ENCODE results near the gene ZFHX2. TPM values are rescaled to one million over a fixed set of nuclear protein-coding genes. Genes with fewer than 3 reads are reported as not detected.

The ZFHX2 gene
- total and polyA plus RNA-seq, 2 of the 13 experiments (the other 11 are each of a cell fraction or from before 2014, with no cell fraction given): 0.17 to 0.44 TPM

- TF ChIP-seq HNF1B (CRISPR knock-in tag; IDR thresholded peaks at IDR 0.05) (peak; percentile 47), SNAI1 (CRISPR knock-in tag; IDR thresholded peaks at IDR 0.05; ENCODE audit: borderline replicate concordance) (no peak), KLF6 (CRISPR knock-in tag; IDR thresholded peaks at IDR 0.05) (no peak), ZBTB38 (CRISPR knock-in tag; IDR thresholded peaks at IDR 0.05) (0 out of 2 replicates have a peak, but pooled peaks have one; percentile 50), ZNF788 (CRISPR knock-in tag; IDR thresholded peaks at IDR 0.05; ENCODE audit: borderline replicate concordance) (0 out of 2 replicates have a peak, but pooled peaks have one; percentile 11), IRF2 (CRISPR knock-in tag; IDR thresholded peaks at IDR 0.05) (no peak), SATB2 (CRISPR knock-in tag; IDR thresholded peaks at IDR 0.05) (no peak), ZNF619 (CRISPR knock-in tag; IDR thresholded peaks at IDR 0.05) (peak; percentile 88; the same call in 1 of the 2 replicates), ZNF501 (CRISPR knock-in tag; IDR thresholded peaks at IDR 0.05) (peak; percentile 76; the same call in 1 of the 2 replicates), ZNF883 (CRISPR knock-in tag; IDR thresholded peaks at IDR 0.05; ENCODE audit: not compliant biosample characterization) (peak; percentile 52), RBM22 (optimal IDR thresholded peaks at IDR 0.05; ENCODE audit: low read length) (peak; percentile 29), ZNF777 (CRISPR knock-in tag; IDR thresholded peaks at IDR 0.05) (no peak), HIVEP1 (CRISPR knock-in tag; IDR thresholded peaks at IDR 0.05) (peak; percentile 5; the same call in 1 of the 2 replicates), TBX3 (IDR thresholded peaks at IDR 0.05; ENCODE audit: borderline replicate concordance) (no peak), ZNF335 (CRISPR knock-in tag; IDR thresholded peaks at IDR 0.05) (no peak), KLF13 (CRISPR knock-in tag; IDR thresholded peaks at IDR 0.05) (peak; percentile 78; the same call in 1 of the 2 replicates)
- TF ChIP-seq, protein P1, sequence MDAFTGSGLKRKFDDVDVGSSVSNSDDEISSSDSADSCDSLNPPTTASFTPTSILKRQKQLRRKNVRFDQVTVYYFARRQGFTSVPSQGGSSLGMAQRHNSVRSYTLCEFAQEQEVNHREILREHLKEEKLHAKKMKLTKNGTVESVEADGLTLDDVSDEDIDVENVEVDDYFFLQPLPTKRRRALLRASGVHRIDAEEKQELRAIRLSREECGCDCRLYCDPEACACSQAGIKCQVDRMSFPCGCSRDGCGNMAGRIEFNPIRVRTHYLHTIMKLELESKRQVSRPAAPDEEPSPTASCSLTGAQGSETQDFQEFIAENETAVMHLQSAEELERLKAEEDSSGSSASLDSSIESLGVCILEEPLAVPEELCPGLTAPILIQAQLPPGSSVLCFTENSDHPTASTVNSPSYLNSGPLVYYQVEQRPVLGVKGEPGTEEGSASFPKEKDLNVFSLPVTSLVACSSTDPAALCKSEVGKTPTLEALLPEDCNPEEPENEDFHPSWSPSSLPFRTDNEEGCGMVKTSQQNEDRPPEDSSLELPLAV (CRISPR knock-in tag; conservative IDR thresholded peaks at IDR 0.05; ENCODE audit: low read depth): peak; percentile 9; the same call in 1 of the 2 replicates
- TF ChIP-seq, protein P2, sequence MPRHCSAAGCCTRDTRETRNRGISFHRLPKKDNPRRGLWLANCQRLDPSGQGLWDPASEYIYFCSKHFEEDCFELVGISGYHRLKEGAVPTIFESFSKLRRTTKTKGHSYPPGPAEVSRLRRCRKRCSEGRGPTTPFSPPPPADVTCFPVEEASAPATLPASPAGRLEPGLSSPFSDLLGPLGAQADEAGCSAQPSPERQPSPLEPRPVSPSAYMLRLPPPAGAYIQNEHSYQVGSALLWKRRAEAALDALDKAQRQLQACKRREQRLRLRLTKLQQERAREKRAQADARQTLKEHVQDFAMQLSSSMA (CRISPR knock-in tag; IDR thresholded peaks at IDR 0.05): peak; percentile 66; the same call in 1 of the 2 replicates
- TF ChIP-seq, protein P3, sequence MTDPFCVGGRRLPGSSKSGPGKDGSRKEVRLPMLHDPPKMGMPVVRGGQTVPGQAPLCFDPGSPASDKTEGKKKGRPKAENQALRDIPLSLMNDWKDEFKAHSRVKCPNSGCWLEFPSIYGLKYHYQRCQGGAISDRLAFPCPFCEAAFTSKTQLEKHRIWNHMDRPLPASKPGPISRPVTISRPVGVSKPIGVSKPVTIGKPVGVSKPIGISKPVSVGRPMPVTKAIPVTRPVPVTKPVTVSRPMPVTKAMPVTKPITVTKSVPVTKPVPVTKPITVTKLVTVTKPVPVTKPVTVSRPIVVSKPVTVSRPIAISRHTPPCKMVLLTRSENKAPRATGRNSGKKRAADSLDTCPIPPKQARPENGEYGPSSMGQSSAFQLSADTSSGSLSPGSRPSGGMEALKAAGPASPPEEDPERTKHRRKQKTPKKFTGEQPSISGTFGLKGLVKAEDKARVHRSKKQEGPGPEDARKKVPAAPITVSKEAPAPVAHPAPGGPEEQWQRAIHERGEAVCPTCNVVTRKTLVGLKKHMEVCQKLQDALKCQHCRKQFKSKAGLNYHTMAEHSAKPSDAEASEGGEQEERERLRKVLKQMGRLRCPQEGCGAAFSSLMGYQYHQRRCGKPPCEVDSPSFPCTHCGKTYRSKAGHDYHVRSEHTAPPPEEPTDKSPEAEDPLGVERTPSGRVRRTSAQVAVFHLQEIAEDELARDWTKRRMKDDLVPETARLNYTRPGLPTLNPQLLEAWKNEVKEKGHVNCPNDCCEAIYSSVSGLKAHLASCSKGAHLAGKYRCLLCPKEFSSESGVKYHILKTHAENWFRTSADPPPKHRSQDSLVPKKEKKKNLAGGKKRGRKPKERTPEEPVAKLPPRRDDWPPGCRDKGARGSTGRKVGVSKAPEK (CRISPR knock-in tag; IDR thresholded peaks at IDR 0.05; ENCODE audit: borderline replicate concordance): 0 out of 2 replicates have a peak, but pooled peaks have one; percentile 64
- TF ChIP-seq, protein P4, sequence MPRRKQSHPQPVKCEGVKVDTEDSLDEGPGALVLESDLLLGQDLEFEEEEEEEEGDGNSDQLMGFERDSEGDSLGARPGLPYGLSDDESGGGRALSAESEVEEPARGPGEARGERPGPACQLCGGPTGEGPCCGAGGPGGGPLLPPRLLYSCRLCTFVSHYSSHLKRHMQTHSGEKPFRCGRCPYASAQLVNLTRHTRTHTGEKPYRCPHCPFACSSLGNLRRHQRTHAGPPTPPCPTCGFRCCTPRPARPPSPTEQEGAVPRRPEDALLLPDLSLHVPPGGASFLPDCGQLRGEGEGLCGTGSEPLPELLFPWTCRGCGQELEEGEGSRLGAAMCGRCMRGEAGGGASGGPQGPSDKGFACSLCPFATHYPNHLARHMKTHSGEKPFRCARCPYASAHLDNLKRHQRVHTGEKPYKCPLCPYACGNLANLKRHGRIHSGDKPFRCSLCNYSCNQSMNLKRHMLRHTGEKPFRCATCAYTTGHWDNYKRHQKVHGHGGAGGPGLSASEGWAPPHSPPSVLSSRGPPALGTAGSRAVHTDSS (CRISPR knock-in tag; conservative IDR thresholded peaks at IDR 0.05): no peak
Observed at GRCh38 chr14:23561873-23562821, 10.6 kb upstream of the ZFHX2 start (continued).

Data from HepG2 (cell line).